PFSK-1 (cell line): ENCODE measurements around the gene DUSP8.
A peak's percentile ranks its signal among the peaks of the same experiment; 100 is the strongest.

ENCODE experiments used
- FOXP2 ChIP-seq: optimal IDR thresholded peaks from 2 replicates; pipeline ENCODE3; 2011; ENCODE audit warnings: borderline replicate concordance, control low read depth, inconsistent platforms; ENCODE audit not compliant: insufficient read depth; ENCODE audit errors: extremely low read length, extremely low read depth
- POLR2AphosphoS5 ChIP-seq: IDR thresholded peaks from 2 replicates; pipeline ENCODE4 v1.6.1; 2012; ENCODE audit warnings: low read depth, mild to moderate bottlenecking, control low read depth, low read length, moderate library complexity
- SIN3A ChIP-seq: IDR thresholded peaks from 2 replicates; pipeline ENCODE4 v1.6.1; 2012; ENCODE audit warnings: mild to moderate bottlenecking, low read length, moderate library complexity, borderline replicate concordance; ENCODE audit not compliant: insufficient read depth
- TAF1 ChIP-seq: IDR thresholded peaks from 2 replicates; pipeline ENCODE4 v1.6.1; 2012; ENCODE audit warnings: low read length, control low read depth, borderline replicate concordance; ENCODE audit not compliant: insufficient read depth
- TF ChIP-seq, protein P1 (sequence below), 2 experiments: IDR thresholded peaks; 2 replicates each; pipeline versions ENCODE4 v1.6.1 to v1.8.0; 2011 to 2012; ENCODE audit warnings: low read depth in 2 of 2, low read length in 2 of 2, control low read depth in 1 of 2, inconsistent platforms in 1 of 2, mild to moderate bottlenecking in 1 of 2, moderate library complexity in 1 of 2; ENCODE audit not compliant: insufficient read depth in 1 of 2

DUSP8 gene

GRCh38 chr11:1520663-1521267 lies 51.3 kb downstream of the DUSP8 start:
- TF ChIP-seq SIN3A (0 out of 2 replicates have a peak, but pooled peaks have one; percentile 20), FOXP2 (no peak)

- TF ChIP-seq FOXP2 = no peak
- TF ChIP-seq TAF1 = no peak
- TF ChIP-seq, protein P1, sequence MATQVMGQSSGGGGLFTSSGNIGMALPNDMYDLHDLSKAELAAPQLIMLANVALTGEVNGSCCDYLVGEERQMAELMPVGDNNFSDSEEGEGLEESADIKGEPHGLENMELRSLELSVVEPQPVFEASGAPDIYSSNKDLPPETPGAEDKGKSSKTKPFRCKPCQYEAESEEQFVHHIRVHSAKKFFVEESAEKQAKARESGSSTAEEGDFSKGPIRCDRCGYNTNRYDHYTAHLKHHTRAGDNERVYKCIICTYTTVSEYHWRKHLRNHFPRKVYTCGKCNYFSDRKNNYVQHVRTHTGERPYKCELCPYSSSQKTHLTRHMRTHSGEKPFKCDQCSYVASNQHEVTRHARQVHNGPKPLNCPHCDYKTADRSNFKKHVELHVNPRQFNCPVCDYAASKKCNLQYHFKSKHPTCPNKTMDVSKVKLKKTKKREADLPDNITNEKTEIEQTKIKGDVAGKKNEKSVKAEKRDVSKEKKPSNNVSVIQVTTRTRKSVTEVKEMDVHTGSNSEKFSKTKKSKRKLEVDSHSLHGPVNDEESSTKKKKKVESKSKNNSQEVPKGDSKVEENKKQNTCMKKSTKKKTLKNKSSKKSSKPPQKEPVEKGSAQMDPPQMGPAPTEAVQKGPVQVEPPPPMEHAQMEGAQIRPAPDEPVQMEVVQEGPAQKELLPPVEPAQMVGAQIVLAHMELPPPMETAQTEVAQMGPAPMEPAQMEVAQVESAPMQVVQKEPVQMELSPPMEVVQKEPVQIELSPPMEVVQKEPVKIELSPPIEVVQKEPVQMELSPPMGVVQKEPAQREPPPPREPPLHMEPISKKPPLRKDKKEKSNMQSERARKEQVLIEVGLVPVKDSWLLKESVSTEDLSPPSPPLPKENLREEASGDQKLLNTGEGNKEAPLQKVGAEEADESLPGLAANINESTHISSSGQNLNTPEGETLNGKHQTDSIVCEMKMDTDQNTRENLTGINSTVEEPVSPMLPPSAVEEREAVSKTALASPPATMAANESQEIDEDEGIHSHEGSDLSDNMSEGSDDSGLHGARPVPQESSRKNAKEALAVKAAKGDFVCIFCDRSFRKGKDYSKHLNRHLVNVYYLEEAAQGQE (IDR thresholded peaks at IDR 0.05; ENCODE audit: insufficient read depth in 1 of 2, low read depth in 2 of 2, low read length in 2 of 2) = no peak
- TF ChIP-seq POLR2AphosphoS5 = no peak
- no peak for TF ChIP-seq SIN3A
Measured at GRCh38 chr11:1520209-1520662, 51.8 kb downstream of the DUSP8 start.

GRCh38 chr11:1519028-1520010 lies 52.8 kb downstream of the DUSP8 start:
- TF ChIP-seq, protein P1 (IDR thresholded peaks at IDR 0.05; ENCODE audit: insufficient read depth in 1 of 2, low read depth in 2 of 2, low read length in 2 of 2) = peak; percentile 52 to 80; a peak in 2 of 4 replicates
- TF ChIP-seq POLR2AphosphoS5 = no peak

- TF ChIP-seq SIN3A = no peak
- TF ChIP-seq, protein P1 (IDR thresholded peaks at IDR 0.05; ENCODE audit: insufficient read depth in 1 of 2, low read depth in 2 of 2, low read length in 2 of 2) = no peak
- no peak for TF ChIP-seq FOXP2
- TF ChIP-seq TAF1 = no peak
- no peak for TF ChIP-seq POLR2AphosphoS5
Measured at GRCh38 chr11:1518301-1518700, 53.8 kb downstream of the DUSP8 start.

DNA sequence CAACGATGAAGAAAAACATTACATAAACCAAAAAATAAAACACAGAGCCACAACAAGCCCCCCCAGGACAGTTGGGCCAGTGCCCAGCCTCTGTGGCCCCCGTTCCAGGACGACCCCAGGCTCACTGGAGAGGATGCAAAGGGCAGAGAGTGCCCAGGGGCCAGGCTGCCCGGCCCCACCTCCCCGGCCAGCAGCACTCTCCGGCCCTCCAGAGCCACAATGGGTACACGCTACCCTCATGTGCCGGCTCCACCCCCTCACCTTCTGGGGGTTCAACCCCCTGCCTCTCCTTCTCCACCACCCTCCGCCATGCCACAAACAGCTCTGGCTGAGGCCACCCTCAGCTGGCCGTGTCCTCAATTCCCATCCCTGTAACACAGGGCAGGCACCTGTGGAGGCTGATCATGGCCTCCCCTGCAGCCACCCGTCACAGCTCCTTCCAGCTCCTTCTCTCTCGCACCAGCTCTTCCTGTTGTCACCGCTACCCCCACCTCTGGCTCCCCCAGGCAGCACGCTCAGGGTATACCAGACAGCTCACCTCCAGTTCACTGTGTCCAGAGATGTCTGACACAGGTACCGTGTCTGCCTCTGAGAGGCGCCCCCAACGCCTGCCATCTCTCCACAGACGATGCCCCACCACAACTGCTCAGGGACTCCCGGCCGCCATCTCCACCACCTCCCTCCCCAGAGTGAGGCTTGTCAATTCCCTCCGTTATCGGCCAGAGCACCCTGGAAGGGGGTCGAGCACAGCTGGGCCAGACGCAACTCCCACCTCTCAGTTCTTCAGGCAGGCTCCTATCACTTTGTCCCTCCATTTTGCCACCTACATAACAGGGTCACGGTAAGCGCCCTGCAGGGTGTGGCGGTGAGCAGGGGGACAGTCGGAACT lies 54.7 kb downstream of the DUSP8 start:
- TF ChIP-seq SIN3A (no peak), POLR2AphosphoS5 (no peak), FOXP2 (no peak), TAF1 (no peak)
- TF ChIP-seq, protein P1 (IDR thresholded peaks at IDR 0.05; ENCODE audit: insufficient read depth in 1 of 2, low read depth in 2 of 2, low read length in 2 of 2) = no peak
